PFSK-1 (cell line): ENCODE measurements around the gene MYMK.

ENCODE experiments used
- FOXP2 ChIP-seq: optimal IDR thresholded peaks from 2 replicates; pipeline ENCODE3; 2011; ENCODE audit warnings: borderline replicate concordance, control low read depth, inconsistent platforms; ENCODE audit not compliant: insufficient read depth; ENCODE audit errors: extremely low read length, extremely low read depth
- POLR2AphosphoS5 ChIP-seq: IDR thresholded peaks from 2 replicates; pipeline ENCODE4 v1.6.1; 2012; ENCODE audit warnings: low read depth, mild to moderate bottlenecking, control low read depth, low read length, moderate library complexity
- REST ChIP-seq, 2 experiments: IDR thresholded peaks; 2 replicates each; pipeline versions ENCODE4 v1.6.1 to v1.8.0; 2011 to 2012; ENCODE audit warnings: low read depth in 2 of 2, low read length in 2 of 2, control low read depth in 1 of 2, inconsistent platforms in 1 of 2, mild to moderate bottlenecking in 1 of 2, moderate library complexity in 1 of 2; ENCODE audit not compliant: insufficient read depth in 1 of 2
- SIN3A ChIP-seq: IDR thresholded peaks from 2 replicates; pipeline ENCODE4 v1.6.1; 2012; ENCODE audit warnings: mild to moderate bottlenecking, low read length, moderate library complexity, borderline replicate concordance; ENCODE audit not compliant: insufficient read depth
- TAF1 ChIP-seq: IDR thresholded peaks from 2 replicates; pipeline ENCODE4 v1.6.1; 2012; ENCODE audit warnings: low read length, control low read depth, borderline replicate concordance; ENCODE audit not compliant: insufficient read depth

The MYMK gene

GRCh38 chr9:133529874-133530273 lies 5.1 kb upstream of the MYMK start:
- TF ChIP-seq POLR2AphosphoS5 (no peak), SIN3A (no peak), FOXP2 (no peak), TAF1 (no peak), REST (IDR thresholded peaks at IDR 0.05; ENCODE audit: insufficient read depth in 1 of 2, low read depth in 2 of 2, low read length in 2 of 2) (no peak)

GRCh38 chr9:133529457-133529856 lies 4.7 kb upstream of the MYMK start:
- TF ChIP-seq TAF1 (no peak), REST (IDR thresholded peaks at IDR 0.05; ENCODE audit: insufficient read depth in 1 of 2, low read depth in 2 of 2, low read length in 2 of 2) (no peak), POLR2AphosphoS5 (no peak)

- no peak for TF ChIP-seq SIN3A
- TF ChIP-seq TAF1, result no peak
- no peak for TF ChIP-seq REST (IDR thresholded peaks at IDR 0.05; ENCODE audit: insufficient read depth in 1 of 2, low read depth in 2 of 2, low read length in 2 of 2)
- TF ChIP-seq FOXP2, result no peak
- TF ChIP-seq POLR2AphosphoS5, result no peak
These were observed 4.1 kb upstream of the MYMK start for GRCh38 chr9:133528876-133529241.

- no peak for TF ChIP-seq REST (IDR thresholded peaks at IDR 0.05; ENCODE audit: insufficient read depth in 1 of 2, low read depth in 2 of 2, low read length in 2 of 2)
- no peak for TF ChIP-seq SIN3A
- no peak for TF ChIP-seq FOXP2
- TF ChIP-seq POLR2AphosphoS5, result no peak
- no peak for TF ChIP-seq TAF1
These were observed 3.5 kb upstream of the MYMK start for GRCh38 chr9:133528001-133528875.
